A673 (cell line): Measurements from ENCODE around the gene FGF1. TPM values are rescaled to one million over a fixed set of nuclear protein-coding genes. Genes with fewer than 3 reads are reported as not detected.

Experiments used
- BruUV-seq: library from RNA; stranded (reverse); fragments of 400-500 nt; replicated peaks from 2 replicates; lab custom pipeline; 2021; lab: Mats Ljungman, UMichigan
- CTCF ChIA-PET: fragments of 300-600 bp; sonication (Branson Sonifier 250); formaldehyde crosslinking; loops from one replicate; lab custom pipeline; 2022; ENCODE audit warnings: antibody characterized with exemption; lab: Charles Lee
- POLR2A ChIA-PET: fragments of 300-600 bp; sonication (Branson Sonifier 250); formaldehyde crosslinking; loops from one replicate; lab custom pipeline; 2022; ENCODE audit warnings: antibody characterized with exemption; ENCODE audit not compliant: low non-redundant PET; lab: Charles Lee
- DNase-seq: peaks from one replicate; pipeline ENCODE4 v3.0.0-alpha.2; 2015; ENCODE audit warnings: low spot score
- H3K27ac ChIP-seq: fragments of 200-600 bp; sonication (generic); 2 replicates; pipeline ENCODE4 v1.5.1; 2016; ENCODE audit warnings: mixed run types, low read depth, mild to moderate bottlenecking, mixed read lengths, antibody characterized with exemption, low read length; ENCODE audit not compliant: poor library complexity, severe bottlenecking
- H3K27me3 ChIP-seq: fragments of 200-600 bp; sonication (generic); replicated peaks from 2 replicates; pipeline ENCODE4 v1.6.1; 2017; ENCODE audit warnings: mixed run types, low read depth, mild to moderate bottlenecking, mixed read lengths, antibody characterized with exemption, low read length; ENCODE audit not compliant: insufficient read depth, poor library complexity
- H3K36me3 ChIP-seq: fragments of 200-600 bp; sonication (generic); 2 replicates; pipeline ENCODE4 v1.6.1; 2016; ENCODE audit warnings: mixed run types, mild to moderate bottlenecking, mixed read lengths, antibody characterized with exemption, low read length; ENCODE audit not compliant: insufficient read depth, poor library complexity, severe bottlenecking
- H3K4me1 ChIP-seq: fragments of 200-600 bp; sonication (generic); 2 replicates; pipeline ENCODE4 v1.6.1; 2017; ENCODE audit warnings: mixed run types, mild to moderate bottlenecking, mixed read lengths, antibody characterized with exemption, low read length; ENCODE audit not compliant: insufficient read depth, poor library complexity, severe bottlenecking
- H3K4me3 ChIP-seq: fragments of 200-600 bp; sonication (generic); 2 replicates; pipeline ENCODE4 v1.5.1; 2016; ENCODE audit warnings: low read depth, mixed run types, mild to moderate bottlenecking, mixed read lengths, low read length; ENCODE audit not compliant: poor library complexity, severe bottlenecking
- H3K9me3 ChIP-seq: fragments of 200-600 bp; sonication (generic); 2 replicates; pipeline ENCODE4 v1.6.1; 2016; ENCODE audit warnings: mixed run types, low read depth, mild to moderate bottlenecking, mixed read lengths, antibody characterized with exemption, low read length; ENCODE audit not compliant: poor library complexity, severe bottlenecking
- CTCF ChIP-seq: fragments of 300-800, 200-600 bp; sonication (generic); conservative IDR thresholded peaks from 2 replicates; pipeline ENCODE4 v1.5.1; 2017; ENCODE audit warnings: low read depth, mild to moderate bottlenecking, antibody characterized with exemption, low read length, moderate library complexity, mixed read lengths
- EZH2 ChIP-seq: fragments of 200-600 bp; sonication (generic); IDR thresholded peaks from 2 replicates; pipeline ENCODE4 v1.6.1; 2017; ENCODE audit warnings: borderline replicate concordance, low read depth, mild to moderate bottlenecking, mixed read lengths, antibody characterized with exemption, low read length; ENCODE audit not compliant: poor library complexity, severe bottlenecking
- intact Hi-C: fragments of 100-400 bp; cut with micrococcal nuclease; formaldehyde crosslinking; loops from one replicate; pipeline ENCODE4 v1.10.0; 2022; ENCODE audit not compliant: unreplicated experiment
- total RNA-seq: library from RNA; stranded (reverse); gene quantifications from 2 replicates; pipeline ENCODE4 v1.2.3, GENCODE V29; 2021

The FGF1 gene
- total RNA-seq, 1 experiment from 2014 or later = 0.71 TPM

- no peaks in the 10 kb centered on the region for H3K27me3 ChIP-seq
- intact Hi-C loops = no loop called here
- ChIA-PET POLR2A (no interaction called here), CTCF (no interaction called here)
- no peak for DNase-seq
- peaks cover 5% of the 10 kb centered on the region for H3K9me3 ChIP-seq
- no TSS peak for BruUV-seq
- H3K4me3 ChIP-seq = no peak overlapping the region
- no peaks in the 10 kb centered on the region for H3K36me3 ChIP-seq
- TF ChIP-seq CTCF (no peak), EZH2 (no peak)
- no peak overlapping the region for H3K27ac ChIP-seq
- H3K4me1 ChIP-seq = peaks cover 12% of the 10 kb centered on the region
These were observed 21.3 kb downstream of the FGF1 start for GRCh38 chr5:142664636-142665035.

DNA sequence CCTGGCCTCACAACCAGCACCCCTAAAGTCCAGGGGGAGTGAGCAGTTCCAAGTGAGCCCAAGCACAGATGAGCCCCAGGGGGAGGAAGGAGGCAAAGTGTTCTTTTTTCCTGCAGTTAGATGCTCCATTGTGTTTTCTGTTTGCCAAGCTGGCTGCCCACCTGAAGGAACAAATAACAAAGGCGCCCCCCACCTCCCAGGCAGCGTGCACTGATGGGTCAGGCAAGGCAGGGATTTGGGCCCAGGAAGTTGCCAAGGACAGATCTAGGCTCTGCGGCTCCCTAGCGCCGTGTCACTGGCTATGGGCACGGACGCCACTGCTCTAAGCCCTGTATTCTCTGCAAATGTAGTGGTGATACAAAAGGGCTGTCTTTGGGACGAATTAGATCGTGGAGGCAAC, 21.8 kb downstream of the FGF1 start:
- H3K27ac ChIP-seq = no peak overlapping the region
- no peaks in the 10 kb centered on the region for H3K27me3 ChIP-seq
- H3K4me1 ChIP-seq = peaks cover 12% of the 10 kb centered on the region
- ChIA-PET CTCF (no interaction called here), POLR2A (no interaction called here)
- intact Hi-C loops = no loop called here
- DNase-seq = no peak
- H3K36me3 ChIP-seq = no peaks in the 10 kb centered on the region
- no peak overlapping the region for H3K4me3 ChIP-seq
- no peak for TF ChIP-seq CTCF
- no peak for TF ChIP-seq EZH2
- BruUV-seq = no TSS peak
- H3K9me3 ChIP-seq = peaks cover 5% of the 10 kb centered on the region

DNA sequence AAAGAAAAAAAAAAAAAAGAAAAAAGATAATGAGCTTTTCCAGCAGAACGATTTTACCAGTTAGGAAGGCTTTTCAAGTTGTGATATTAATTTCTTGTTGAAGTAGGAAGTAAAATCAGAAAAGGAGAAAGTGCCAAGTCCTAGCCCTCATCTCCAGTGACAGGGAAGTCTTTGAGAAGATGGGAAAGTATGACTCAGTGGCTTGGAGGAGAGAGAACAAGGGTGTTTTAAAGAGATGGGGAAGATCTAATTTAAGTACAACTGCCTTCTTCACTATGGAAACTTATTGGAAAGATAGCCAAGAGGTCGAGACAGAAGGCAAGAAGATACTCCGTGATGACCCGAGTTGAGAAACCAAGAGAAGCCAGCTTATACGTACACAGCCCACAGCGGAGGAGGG, 22.6 kb downstream of the FGF1 start:
- TF ChIP-seq EZH2 = no peak
- no peak for TF ChIP-seq CTCF
- Histone ChIP-seq H3K27ac (no peak overlapping the region), H3K9me3 (peaks cover 5% of the 10 kb centered on the region), H3K4me1 (peaks cover 7% of the 10 kb centered on the region), H3K36me3 (no peaks in the 10 kb centered on the region), H3K27me3 (no peaks in the 10 kb centered on the region), H3K4me3 (no peak overlapping the region)
- ChIA-PET POLR2A (no interaction called here), CTCF (no interaction called here)
- no peak for DNase-seq
- no TSS peak for BruUV-seq
- intact Hi-C loops = no loop called here
